Hematopoietic multipotent progenitor cell treated with erythropoietin and hydrocortisone succinate and interleukin-3 and kit ligand, for 6 days (in vitro differentiated cells): ENCODE data around the gene CX3CL1.

Experiments
- DNase-seq: peaks from one replicate; pipeline ENCODE4 v3.0.0-alpha.2; 2015

Gene CX3CL1

GRCh38 chr16:57407521-57408353, 35.4 kb downstream of the CX3CL1 start:
- no peak for DNase-seq

GRCh38 chr16:57409065-57409464, 36.8 kb downstream of the CX3CL1 start:
- DNase-seq: no peak

- no peak for DNase-seq
These were observed 37.7 kb downstream of the CX3CL1 start for GRCh38 chr16:57409870-57410587.

- no peak for DNase-seq
These were observed 39.2 kb downstream of the CX3CL1 start for GRCh38 chr16:57411362-57411976.

GRCh38 chr16:57412584-57412983, 40.3 kb downstream of the CX3CL1 start:
- DNase-seq: no peak

- DNase-seq: no peak
These were observed 41.0 kb downstream of the CX3CL1 start for GRCh38 chr16:57413301-57413730.

GRCh38 chr16:57413733-57414132, 41.4 kb downstream of the CX3CL1 start:
- no peak for DNase-seq

- no peak for DNase-seq
These were observed 43.8 kb downstream of the CX3CL1 start for GRCh38 chr16:57416084-57416483.

- DNase-seq: no peak
These were observed 47.2 kb downstream of the CX3CL1 start for GRCh38 chr16:57419506-57419905.

- DNase-seq: peak; percentile 71
These were observed 50.0 kb downstream of the CX3CL1 start for GRCh38 chr16:57422026-57422944.

- no peak for DNase-seq
These were observed 50.9 kb downstream of the CX3CL1 start for GRCh38 chr16:57423152-57423551.

- no peak for DNase-seq
These were observed 52.3 kb downstream of the CX3CL1 start for GRCh38 chr16:57424583-57424982.

- no peak for DNase-seq
These were observed 54.1 kb downstream of the CX3CL1 start for GRCh38 chr16:57426356-57426755.

- DNase-seq: no peak
These were observed 55.0 kb downstream of the CX3CL1 start for GRCh38 chr16:57427307-57427706.

GRCh38 chr16:57427824-57428223, 55.5 kb downstream of the CX3CL1 start:
- DNase-seq: no peak

- DNase-seq: no peak
These were observed 58.7 kb downstream of the CX3CL1 start for GRCh38 chr16:57430955-57431354.

- no peak for DNase-seq
These were observed 60.2 kb downstream of the CX3CL1 start for GRCh38 chr16:57432505-57432904.

- DNase-seq: no peak
These were observed 60.7 kb downstream of the CX3CL1 start for GRCh38 chr16:57432989-57433388.

- no peak for DNase-seq
These were observed 61.7 kb downstream of the CX3CL1 start for GRCh38 chr16:57434003-57434402.
